Keratinocyte (primary cell): ENCODE results near the gene RASA1. TPM values are rescaled to one million over a fixed set of nuclear protein-coding genes. Genes with fewer than 3 reads are reported as not detected.

Experiments
- DNase-seq: peaks from one replicate; pipeline ENCODE4 v3.0.0-alpha.2; 2011; ENCODE audit warnings: low read depth, missing footprints, low spot score
- FAIRE-seq: peaks from 2 replicates; lab custom pipeline; 2011; peaks lifted over from hg19 to GRCh38; lab: Jason Lieb, UNC
- H2AFZ ChIP-seq: 2 replicates; pipeline ENCODE4 v1.6.0; 2012; ENCODE audit warnings: low read length, control low read depth, inconsistent platforms; ENCODE audit not compliant: control insufficient read depth
- H3K27ac ChIP-seq: 2 replicates; pipeline ENCODE4 v1.5.1; 2011; ENCODE audit warnings: low read length; ENCODE audit not compliant: control insufficient read depth, insufficient read depth
- H3K27me3 ChIP-seq: 3 replicates; pipeline ENCODE4 v1.6.0; 2011; ENCODE audit warnings: low read length; ENCODE audit not compliant: control insufficient read depth, insufficient read depth; ENCODE audit errors: extremely low read depth
- H3K36me3 ChIP-seq, 2 experiments: 2 replicates in 1 of 2; 3 replicates in 1 of 2; pipeline ENCODE4 v1.5.1; 2011; ENCODE audit warnings: low read length in 2 of 2, mild to moderate bottlenecking in 1 of 2; ENCODE audit not compliant: control insufficient read depth in 2 of 2, insufficient read depth in 2 of 2; ENCODE audit errors: extremely low read depth in 1 of 2
- H3K4me1 ChIP-seq: 3 replicates; pipeline ENCODE4 v1.5.1; 2011; ENCODE audit warnings: low read length; ENCODE audit not compliant: control insufficient read depth, insufficient read depth; ENCODE audit errors: extremely low read depth
- H3K4me2 ChIP-seq: 3 replicates; pipeline ENCODE4 v1.6.0; 2011; ENCODE audit warnings: low read depth, low read length; ENCODE audit not compliant: control insufficient read depth, insufficient read depth; ENCODE audit errors: extremely low read depth
- H3K4me3 ChIP-seq, 3 experiments: fragments of 200-600 bp in 1 of 3; sonication (generic) in 1 of 3; 2 replicates in 2 of 3; 3 replicates in 1 of 3; pipeline ENCODE4 v1.5.1; 2011 to 2016; ENCODE audit warnings: low read length in 3 of 3, mild to moderate bottlenecking in 3 of 3, control low read depth in 2 of 3, inconsistent platforms in 1 of 3, low read depth in 1 of 3, mixed read lengths in 1 of 3, mixed run types in 1 of 3, moderate library complexity in 1 of 3; ENCODE audit not compliant: control insufficient read depth in 2 of 3, insufficient read depth in 2 of 3; ENCODE audit errors: extremely low read depth in 1 of 3
- H3K79me2 ChIP-seq: 2 replicates; pipeline ENCODE4 v1.6.0; 2012; ENCODE audit warnings: low read length; ENCODE audit not compliant: control insufficient read depth, insufficient read depth
- H3K9ac ChIP-seq: 3 replicates; pipeline ENCODE4 v1.6.0; 2011; ENCODE audit warnings: low read length; ENCODE audit not compliant: control insufficient read depth, insufficient read depth; ENCODE audit errors: extremely low read depth
- H3K9me1 ChIP-seq: 3 replicates; pipeline ENCODE4 v1.6.0; 2011; ENCODE audit warnings: low read length; ENCODE audit not compliant: control insufficient read depth, insufficient read depth; ENCODE audit errors: extremely low read depth
- H3K9me3 ChIP-seq: 2 replicates; pipeline ENCODE4 v1.5.1; 2012; ENCODE audit warnings: low read depth, low read length; ENCODE audit not compliant: control insufficient read depth
- H4K20me1 ChIP-seq: 3 replicates; pipeline ENCODE4 v1.6.0; 2011; ENCODE audit warnings: low read length; ENCODE audit not compliant: control insufficient read depth, insufficient read depth; ENCODE audit errors: extremely low read depth
- EZH2 ChIP-seq: IDR thresholded peaks from one replicate; pipeline ENCODE4 v1.6.1; 2012; ENCODE audit warnings: inconsistent platforms, mild to moderate bottlenecking, low read length, moderate library complexity
- dilution Hi-C: fragments of 300-500 bp; cut with MboI; formaldehyde crosslinking; loops from one replicate; pipeline ENCODE4 v1.7.0; 2020; ENCODE audit warnings: low sequenced_read_pairs; ENCODE audit not compliant: extremely low pct_ligation_motif_present
- polyA plus RNA-seq, 5 experiments: library from polyadenylated mRNA; depleted of rRNA in 3 of 5; stranded (reverse) in 3 of 5; stranded (forward) in 1 of 5; unstranded in 1 of 5; fragments of >200 nt; gene quantifications; 1 replicate in 1 of 5; 2 replicates in 3 of 5; 3 replicates in 1 of 5; pipeline versions ENCODE4 v1.2.1 to v1.2.3, GENCODE V29; 2011 to 2012; ENCODE audit warnings: missing spikeins in 2 of 5, low read depth in 1 of 5, low replicate concordance in 1 of 5
- TF ChIP-seq, protein P1 (sequence below), 3 experiments: IDR thresholded peaks in 1 of 3; conservative IDR thresholded peaks in 1 of 3; optimal IDR thresholded peaks in 1 of 3; 2 replicates in 2 of 3; 3 replicates in 1 of 3; pipeline versions ENCODE3 to v1.5.1; 2011; ENCODE audit warnings: low read length in 3 of 3, mild to moderate bottlenecking in 3 of 3, moderate library complexity in 2 of 3, control low read depth in 1 of 3, inconsistent platforms in 1 of 3; ENCODE audit not compliant: insufficient read depth in 2 of 3; ENCODE audit errors: extremely low read depth in 1 of 3

The RASA1 gene
- polyA plus RNA-seq, 1 donor (not counting 4 experiments of a cell fraction or from before 2014, with no cell fraction given), result 57.9 TPM

DNA sequence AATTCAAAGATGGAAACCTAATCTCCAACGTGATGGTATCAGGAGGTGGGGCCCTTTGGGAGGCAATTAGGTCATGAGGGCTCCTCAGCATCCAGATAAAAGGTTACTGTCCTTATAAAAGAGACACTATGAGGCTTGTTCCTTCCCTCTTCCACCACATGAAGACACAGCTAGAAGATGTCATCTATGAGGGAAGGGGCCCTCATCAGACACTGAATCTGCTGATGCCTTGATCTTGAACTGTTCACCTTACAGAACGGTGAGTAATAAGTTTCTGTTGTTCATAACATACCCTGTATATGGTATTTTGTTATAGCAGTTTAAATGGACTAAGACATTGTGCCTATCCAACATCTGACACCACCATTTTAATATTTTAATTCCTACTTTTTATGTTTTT is 164.8 kb downstream of the RASA1 start:
- Histone ChIP-seq H3K36me3 (no peaks in the 10 kb centered on the region), H3K27ac (no peak overlapping the region), H3K79me2 (no peaks in the 10 kb centered on the region), H4K20me1 (no peaks in the 10 kb centered on the region), H3K27me3 (no peaks in the 10 kb centered on the region), H3K9me3 (no peaks in the 10 kb centered on the region), H3K9ac (no peak overlapping the region), H3K4me1 (peaks cover 8% of the 10 kb centered on the region), H3K4me3 (no peak overlapping the region), H3K4me2 (no peak overlapping the region), H3K9me1 (no peaks in the 10 kb centered on the region), H2AFZ (no peak overlapping the region)
- TF ChIP-seq EZH2, result no peak
- TF ChIP-seq, protein P1, sequence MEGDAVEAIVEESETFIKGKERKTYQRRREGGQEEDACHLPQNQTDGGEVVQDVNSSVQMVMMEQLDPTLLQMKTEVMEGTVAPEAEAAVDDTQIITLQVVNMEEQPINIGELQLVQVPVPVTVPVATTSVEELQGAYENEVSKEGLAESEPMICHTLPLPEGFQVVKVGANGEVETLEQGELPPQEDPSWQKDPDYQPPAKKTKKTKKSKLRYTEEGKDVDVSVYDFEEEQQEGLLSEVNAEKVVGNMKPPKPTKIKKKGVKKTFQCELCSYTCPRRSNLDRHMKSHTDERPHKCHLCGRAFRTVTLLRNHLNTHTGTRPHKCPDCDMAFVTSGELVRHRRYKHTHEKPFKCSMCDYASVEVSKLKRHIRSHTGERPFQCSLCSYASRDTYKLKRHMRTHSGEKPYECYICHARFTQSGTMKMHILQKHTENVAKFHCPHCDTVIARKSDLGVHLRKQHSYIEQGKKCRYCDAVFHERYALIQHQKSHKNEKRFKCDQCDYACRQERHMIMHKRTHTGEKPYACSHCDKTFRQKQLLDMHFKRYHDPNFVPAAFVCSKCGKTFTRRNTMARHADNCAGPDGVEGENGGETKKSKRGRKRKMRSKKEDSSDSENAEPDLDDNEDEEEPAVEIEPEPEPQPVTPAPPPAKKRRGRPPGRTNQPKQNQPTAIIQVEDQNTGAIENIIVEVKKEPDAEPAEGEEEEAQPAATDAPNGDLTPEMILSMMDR (optimal IDR thresholded peaks at IDR 0.05 in 1 of 3, IDR thresholded peaks at IDR 0.05 in 1 of 3, conservative IDR thresholded peaks at IDR 0.05 in 1 of 3; ENCODE audit: extremely low read depth in 1 of 3, insufficient read depth in 2 of 3, low read length in 3 of 3), result no peak
- FAIRE-seq (no peak), DNase-seq (no peak)
- dilution Hi-C loops, result no loop called here

DNA sequence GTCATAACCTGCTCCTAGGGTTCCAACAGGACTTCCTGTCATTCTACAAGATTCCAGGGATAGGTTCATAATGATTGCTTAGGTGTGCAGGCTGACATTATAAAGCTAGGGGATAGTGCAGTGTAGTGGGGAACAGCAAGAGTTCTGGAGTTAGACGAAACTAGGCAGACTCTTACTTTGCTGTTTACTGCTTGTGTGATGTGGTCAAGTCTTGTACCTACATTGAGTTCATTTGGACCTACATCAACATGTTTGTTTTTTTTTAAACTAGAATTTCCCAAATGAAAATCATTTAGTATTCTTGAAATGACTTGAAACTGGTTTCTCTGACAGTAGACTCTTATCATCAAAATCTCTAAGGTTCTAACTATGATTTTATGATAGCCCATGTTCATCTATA is 166.3 kb downstream of the RASA1 start:
- no peaks in the 10 kb centered on the region for H3K36me3 ChIP-seq
- H3K9me1 ChIP-seq, result no peaks in the 10 kb centered on the region
- FAIRE-seq, result no peak
- no peak for DNase-seq
- no peak overlapping the region for H3K4me3 ChIP-seq
- no peak overlapping the region for H3K27ac ChIP-seq
- no peak overlapping the region for H2AFZ ChIP-seq
- H4K20me1 ChIP-seq, result no peaks in the 10 kb centered on the region
- peaks cover 8% of the 10 kb centered on the region for H3K4me1 ChIP-seq
- H3K9ac ChIP-seq, result no peak overlapping the region
- TF ChIP-seq EZH2, result no peak
- TF ChIP-seq, protein P1 (optimal IDR thresholded peaks at IDR 0.05 in 1 of 3, IDR thresholded peaks at IDR 0.05 in 1 of 3, conservative IDR thresholded peaks at IDR 0.05 in 1 of 3; ENCODE audit: extremely low read depth in 1 of 3, insufficient read depth in 2 of 3, low read length in 3 of 3), result no peak
- no peaks in the 10 kb centered on the region for H3K9me3 ChIP-seq
- no peaks in the 10 kb centered on the region for H3K79me2 ChIP-seq
- dilution Hi-C loops, result no loop called here
- H3K4me2 ChIP-seq, result no peak overlapping the region
- H3K27me3 ChIP-seq, result no peaks in the 10 kb centered on the region
